ENCODE measurements around the gene BCL2L14.

Gene BCL2L14

DNA sequence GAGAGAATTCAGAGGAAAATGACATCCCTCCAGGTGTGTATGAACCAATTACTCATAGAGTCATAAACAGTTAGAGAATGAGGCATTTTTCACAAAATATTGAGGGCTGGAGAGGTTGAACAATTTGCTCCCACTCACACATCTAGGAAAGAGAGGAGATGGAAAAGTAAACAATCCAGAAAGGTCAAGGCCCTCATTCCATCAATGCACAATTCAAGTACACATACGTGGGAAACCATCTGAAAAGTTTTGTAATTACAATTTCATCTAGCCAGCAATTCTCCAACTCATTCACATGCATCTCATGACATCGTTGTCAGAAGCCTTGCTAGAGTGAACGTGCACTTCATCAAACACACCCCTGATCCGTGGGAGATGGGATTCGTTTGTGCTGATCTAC lies 15.7 kb upstream of the BCL2L14 start:
- DNase-seq (ENCODE audit: extremely low read depth in 1 of 2, low read depth in 1 of 2), result no peak

- no peak for DNase-seq (ENCODE audit: extremely low read depth in 1 of 2, low read depth in 1 of 2)
These were observed 13.8 kb upstream of the BCL2L14 start for GRCh38 chr12:12056951-12057350.

DNA sequence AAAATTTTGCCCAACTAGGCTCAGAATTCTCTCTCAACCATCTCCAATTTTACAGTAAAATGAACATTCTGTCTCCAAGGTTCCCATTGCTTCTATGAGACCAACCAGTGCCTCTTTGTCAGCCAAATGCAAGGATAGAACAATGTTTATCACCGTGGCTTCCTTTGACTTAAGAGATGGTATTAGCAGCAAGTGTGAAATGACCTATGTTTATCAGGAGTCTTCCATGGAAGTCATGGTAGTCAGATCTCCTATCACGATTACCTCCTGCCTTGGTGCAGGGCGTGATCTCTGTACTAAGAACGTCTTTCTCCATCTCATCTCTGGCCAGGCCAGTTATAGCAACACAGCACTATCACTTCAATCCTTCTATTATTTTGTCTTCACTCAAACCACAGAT lies 6.1 kb upstream of the BCL2L14 start:
- no peak for DNase-seq (ENCODE audit: extremely low read depth in 1 of 2, low read depth in 1 of 2)

GRCh38 chr12:12068751-12069150 lies 2.0 kb upstream of the BCL2L14 start:
- DNase-seq (ENCODE audit: extremely low read depth in 1 of 2, low read depth in 1 of 2), result no peak

GRCh38 chr12:12069821-12070548 lies 754 bp upstream of the BCL2L14 start:
- DNase-seq (ENCODE audit: extremely low read depth in 1 of 2, low read depth in 1 of 2), result no peak

GRCh38 chr12:12072064-12072760 lies 1.5 kb downstream of the BCL2L14 start:
- DNase-seq (ENCODE audit: extremely low read depth in 1 of 2, low read depth in 1 of 2), result peak in 1 of 2 donors; percentile 12

- DNase-seq (ENCODE audit: extremely low read depth in 1 of 2, low read depth in 1 of 2), result no peak
These were observed 8.6 kb downstream of the BCL2L14 start for GRCh38 chr12:12079291-12079690.

- DNase-seq (ENCODE audit: extremely low read depth in 1 of 2, low read depth in 1 of 2), result no peak
These were observed 11.2 kb downstream of the BCL2L14 start for GRCh38 chr12:12081836-12082497.

DNA sequence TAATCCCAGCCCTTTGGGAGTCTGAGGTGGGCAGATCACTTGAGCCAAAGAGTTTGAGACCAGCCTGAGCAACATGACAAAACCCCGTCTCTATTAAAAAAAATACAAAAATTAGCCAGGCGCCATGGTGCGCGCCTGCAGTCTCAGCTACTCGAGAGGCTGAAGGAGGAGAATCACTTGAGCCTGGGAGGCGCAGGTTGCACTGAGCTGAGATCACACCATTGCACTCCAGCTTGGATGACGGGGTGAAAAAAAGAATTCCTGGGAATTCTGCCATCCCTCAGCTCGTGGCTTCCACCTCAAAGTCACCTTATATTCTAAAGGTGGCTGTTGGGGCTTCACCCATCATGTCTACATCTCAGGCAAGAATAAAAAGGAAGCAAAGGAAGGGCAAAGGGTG lies 12.9 kb downstream of the BCL2L14 start:
- DNase-seq (ENCODE audit: extremely low read depth in 1 of 2, low read depth in 1 of 2), result no peak

DNA sequence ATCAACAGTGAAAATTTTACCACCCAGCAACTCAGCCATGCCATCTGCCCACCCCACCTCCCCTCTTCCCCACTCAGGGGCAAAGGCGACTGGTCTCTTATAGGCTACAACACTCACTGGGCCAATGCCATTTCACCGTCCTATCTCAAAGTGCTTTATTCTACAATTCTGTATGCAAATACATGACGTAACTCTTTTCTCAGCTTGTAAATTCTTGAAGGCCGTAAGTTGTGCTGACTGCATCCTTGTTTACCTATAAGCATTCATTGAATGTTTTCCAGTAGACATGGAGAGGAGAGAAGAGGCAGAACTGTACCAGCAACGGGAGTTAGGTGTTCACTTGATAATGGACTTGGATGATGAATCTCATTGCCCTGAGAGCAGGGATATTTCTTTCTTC lies 15.6 kb downstream of the BCL2L14 start:
- no peak for DNase-seq (ENCODE audit: extremely low read depth in 1 of 2, low read depth in 1 of 2)

- no peak for DNase-seq (ENCODE audit: extremely low read depth in 1 of 2, low read depth in 1 of 2)
These were observed 16.4 kb downstream of the BCL2L14 start for GRCh38 chr12:12086973-12087692.

GRCh38 chr12:12087693-12088034 lies 16.9 kb downstream of the BCL2L14 start:
- DNase-seq (ENCODE audit: extremely low read depth in 1 of 2, low read depth in 1 of 2), result no peak

- DNase-seq (ENCODE audit: extremely low read depth in 1 of 2, low read depth in 1 of 2), result no peak
These were observed 17.4 kb downstream of the BCL2L14 start for GRCh38 chr12:12088147-12088546.

- DNase-seq (ENCODE audit: extremely low read depth in 1 of 2, low read depth in 1 of 2), result no peak
These were observed 18.0 kb downstream of the BCL2L14 start for GRCh38 chr12:12088761-12089160.

- no peak for DNase-seq (ENCODE audit: extremely low read depth in 1 of 2, low read depth in 1 of 2)
These were observed 20.3 kb downstream of the BCL2L14 start for GRCh38 chr12:12091071-12091470.

- DNase-seq (ENCODE audit: extremely low read depth in 1 of 2, low read depth in 1 of 2), result no peak
These were observed 21.4 kb downstream of the BCL2L14 start for GRCh38 chr12:12091977-12092663.

- DNase-seq (ENCODE audit: extremely low read depth in 1 of 2, low read depth in 1 of 2), result no peak
These were observed 23.7 kb downstream of the BCL2L14 start for GRCh38 chr12:12094481-12094880.

DNA sequence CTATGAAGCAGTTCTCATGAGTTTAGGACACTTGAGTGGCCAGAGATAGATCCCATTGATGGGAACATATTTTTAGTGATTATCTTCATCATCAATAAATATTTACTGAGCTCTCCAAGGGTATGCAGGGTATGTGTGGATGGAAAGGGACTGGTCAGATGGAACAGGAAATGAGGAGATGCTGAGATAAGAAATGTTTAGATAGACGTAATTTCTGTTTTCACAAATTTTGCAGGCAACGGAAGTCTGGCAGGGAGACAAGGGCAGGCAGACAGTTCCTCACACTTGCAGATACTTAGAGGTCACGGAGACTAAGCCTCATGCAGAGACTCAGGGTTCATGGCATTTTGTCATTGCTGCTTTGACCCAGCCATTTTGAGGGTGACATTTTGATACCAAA lies 24.3 kb downstream of the BCL2L14 start:
- no peak for DNase-seq (ENCODE audit: extremely low read depth in 1 of 2, low read depth in 1 of 2)

DNA sequence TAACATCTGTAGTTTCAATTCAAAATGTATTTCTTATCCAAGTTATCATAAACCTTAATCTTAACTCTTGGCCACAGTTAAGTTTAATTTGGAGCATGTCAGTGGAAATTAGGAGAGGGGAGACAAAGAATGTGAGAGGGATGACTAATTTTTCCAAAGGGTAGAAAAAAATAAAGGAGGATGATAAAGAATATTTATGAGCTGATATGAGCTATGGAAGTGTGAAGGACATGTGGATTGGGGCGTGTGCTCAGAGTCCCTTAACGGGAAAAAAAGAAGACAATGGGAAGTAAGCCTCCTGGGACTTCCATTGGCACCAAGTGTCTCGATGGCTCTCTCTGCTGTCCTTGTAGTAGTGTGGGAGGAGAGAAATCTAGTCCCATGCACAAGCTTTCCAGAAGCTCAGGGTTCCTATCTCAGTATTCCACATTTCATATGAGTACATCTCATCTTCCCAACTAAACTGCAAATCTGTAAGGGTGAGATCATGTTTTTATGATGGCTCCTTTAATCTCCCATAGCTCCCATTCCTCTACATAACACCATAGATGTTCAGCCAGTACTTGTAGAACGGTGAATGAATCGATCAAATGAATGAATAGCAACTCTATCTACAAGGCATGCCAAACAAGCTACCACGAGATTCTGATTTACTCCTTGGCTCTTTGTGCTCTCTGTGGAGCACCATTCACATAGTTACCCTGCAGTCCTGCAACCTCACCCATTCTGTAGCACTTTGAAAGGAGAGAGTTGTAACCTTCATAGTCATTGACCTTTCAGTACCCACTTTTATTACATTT lies 27.4 kb downstream of the BCL2L14 start:
- DNase-seq (ENCODE audit: extremely low read depth in 1 of 2, low read depth in 1 of 2), result no peak

DNA sequence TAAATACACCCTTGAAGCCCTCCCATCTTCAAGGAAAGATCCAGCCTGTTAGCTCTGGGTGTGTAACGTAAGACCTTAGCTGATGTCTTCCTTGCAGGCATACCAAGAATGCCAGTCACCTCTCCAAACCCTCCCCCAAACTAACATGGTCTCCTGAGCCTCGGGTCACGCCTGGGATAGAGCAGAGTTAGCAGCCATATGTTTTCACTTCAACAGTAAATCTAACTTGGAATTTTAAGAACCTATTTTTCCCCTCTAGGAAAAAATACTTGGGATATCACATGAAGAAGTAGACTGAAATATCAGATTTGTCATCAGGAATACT lies 27.9 kb downstream of the BCL2L14 start:
- DNase-seq (ENCODE audit: extremely low read depth in 1 of 2, low read depth in 1 of 2), result no peak
